ENCODE results near the gene ERCC5. TPM values are rescaled to one million over a fixed set of nuclear protein-coding genes. Genes with fewer than 3 reads are reported as not detected.

The ERCC5 gene
- total RNA-seq, 2 donors from 2014 or later: 38.2 to 40.0 TPM

DNA sequence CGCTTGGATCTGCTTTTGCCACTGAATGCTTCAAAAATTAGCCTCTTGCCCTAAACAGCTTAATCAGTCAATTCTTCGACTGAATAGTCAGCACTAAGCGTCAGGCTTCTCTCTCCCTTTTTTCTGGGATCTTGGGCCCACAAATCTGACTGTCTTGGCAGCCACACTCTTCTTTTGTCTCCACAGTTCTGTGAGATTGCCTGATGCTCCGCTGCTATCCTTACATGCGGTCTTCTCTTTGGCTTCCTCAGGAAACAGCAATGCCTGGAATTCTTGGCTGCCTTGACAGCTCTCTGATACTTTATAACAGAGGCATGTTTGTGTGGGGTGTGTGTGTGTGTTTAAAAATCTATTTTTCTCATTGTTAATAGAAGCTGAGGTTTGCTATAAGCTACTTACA lies 32.6 kb downstream of the ERCC5 start:
- no peak overlapping the region for H3K27ac ChIP-seq
- no peak overlapping the region for H3K4me3 ChIP-seq
- DNase-seq (ENCODE audit: low spot score): no peak
- no peaks in the 10 kb centered on the region for H3K27me3 ChIP-seq
- H3K9me3 ChIP-seq: no peaks in the 10 kb centered on the region
- H3K36me3 ChIP-seq: peaks cover 22% of the 10 kb centered on the region
- TF ChIP-seq, protein P1, sequence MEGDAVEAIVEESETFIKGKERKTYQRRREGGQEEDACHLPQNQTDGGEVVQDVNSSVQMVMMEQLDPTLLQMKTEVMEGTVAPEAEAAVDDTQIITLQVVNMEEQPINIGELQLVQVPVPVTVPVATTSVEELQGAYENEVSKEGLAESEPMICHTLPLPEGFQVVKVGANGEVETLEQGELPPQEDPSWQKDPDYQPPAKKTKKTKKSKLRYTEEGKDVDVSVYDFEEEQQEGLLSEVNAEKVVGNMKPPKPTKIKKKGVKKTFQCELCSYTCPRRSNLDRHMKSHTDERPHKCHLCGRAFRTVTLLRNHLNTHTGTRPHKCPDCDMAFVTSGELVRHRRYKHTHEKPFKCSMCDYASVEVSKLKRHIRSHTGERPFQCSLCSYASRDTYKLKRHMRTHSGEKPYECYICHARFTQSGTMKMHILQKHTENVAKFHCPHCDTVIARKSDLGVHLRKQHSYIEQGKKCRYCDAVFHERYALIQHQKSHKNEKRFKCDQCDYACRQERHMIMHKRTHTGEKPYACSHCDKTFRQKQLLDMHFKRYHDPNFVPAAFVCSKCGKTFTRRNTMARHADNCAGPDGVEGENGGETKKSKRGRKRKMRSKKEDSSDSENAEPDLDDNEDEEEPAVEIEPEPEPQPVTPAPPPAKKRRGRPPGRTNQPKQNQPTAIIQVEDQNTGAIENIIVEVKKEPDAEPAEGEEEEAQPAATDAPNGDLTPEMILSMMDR (IDR thresholded peaks at IDR 0.05): no peak
- no peaks in the 10 kb centered on the region for H3K4me1 ChIP-seq

DNA sequence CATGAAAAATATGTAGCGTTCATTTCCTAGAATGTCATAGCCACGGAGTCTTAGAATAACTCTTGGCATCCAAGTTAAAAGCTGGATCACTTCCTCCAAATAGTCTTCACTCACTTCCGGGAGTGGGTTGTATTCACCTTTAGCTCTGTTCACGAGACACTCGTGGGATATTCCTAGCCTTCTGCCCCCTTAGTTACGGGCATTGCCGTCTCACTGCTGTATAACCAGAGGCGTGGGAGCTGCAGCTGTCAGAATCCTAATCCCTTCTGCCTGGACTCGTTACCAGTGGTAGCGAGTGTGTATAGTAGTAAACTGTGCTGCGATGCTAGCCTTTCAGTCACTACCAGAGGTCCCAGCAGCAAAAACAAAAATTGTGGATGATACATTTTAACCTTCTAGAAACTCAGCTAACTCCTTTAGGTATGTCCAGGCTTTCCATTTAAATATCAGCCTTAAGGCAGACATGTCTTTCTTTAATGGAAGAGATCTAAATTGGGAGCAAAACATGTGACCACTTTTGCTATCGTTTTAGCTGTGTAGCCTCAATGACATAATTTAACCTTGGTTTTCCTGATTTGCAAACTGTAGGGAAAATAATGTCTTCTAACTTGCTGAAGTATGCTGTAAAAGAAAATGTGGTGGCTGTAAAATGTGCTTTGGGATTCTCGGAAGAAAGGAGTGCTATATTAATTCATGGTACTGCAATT lies 34.1 kb downstream of the ERCC5 start:
- peak overlapping the region; percentile 13 for H3K4me3 ChIP-seq

DNA sequence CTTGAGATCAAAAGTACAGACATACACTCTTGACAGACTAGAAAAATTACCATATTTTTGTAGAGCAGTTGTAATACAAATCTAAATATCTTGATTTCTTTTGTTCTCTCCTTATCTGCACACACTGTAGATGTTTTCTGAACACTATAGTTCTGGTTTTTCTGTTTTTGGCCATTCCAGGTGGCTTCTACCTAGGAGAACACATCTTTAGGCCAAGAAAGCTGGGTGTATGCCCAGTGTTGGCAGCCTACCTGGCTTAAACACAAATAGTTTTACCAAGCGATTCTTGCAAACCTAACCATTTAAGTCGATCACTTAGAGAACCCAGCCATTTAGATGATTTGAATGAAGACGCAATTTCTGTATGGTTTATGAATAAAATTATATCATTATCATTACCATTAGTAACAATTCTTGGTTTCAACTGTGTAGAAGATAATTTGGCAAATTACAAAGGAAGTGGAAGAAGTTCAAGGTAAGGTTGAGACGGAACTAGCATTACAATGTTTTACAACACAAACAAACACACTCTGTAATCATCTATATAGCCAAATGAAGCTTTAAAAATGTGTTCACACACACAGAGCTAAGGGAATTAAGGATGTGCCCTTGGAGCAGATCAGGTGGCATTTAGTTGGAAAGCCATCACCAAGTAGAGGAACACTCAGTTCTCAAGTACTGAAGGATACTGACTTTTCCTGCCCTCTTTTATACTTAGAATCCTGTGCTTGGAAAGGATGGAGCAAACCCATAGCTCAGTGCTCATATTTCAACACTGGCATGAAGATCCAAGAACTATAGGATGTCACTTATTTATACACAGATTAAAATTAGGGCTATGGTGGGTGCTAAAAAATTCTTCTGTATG lies 36.2 kb downstream of the ERCC5 start:
- H3K4me3 ChIP-seq: no peak overlapping the region
- no peaks in the 10 kb centered on the region for H3K36me3 ChIP-seq
- TF ChIP-seq, protein P1 (IDR thresholded peaks at IDR 0.05): no peak
- H3K27ac ChIP-seq: no peak overlapping the region
- H3K4me1 ChIP-seq: no peaks in the 10 kb centered on the region
- H3K27me3 ChIP-seq: no peaks in the 10 kb centered on the region
- no peak for DNase-seq (ENCODE audit: low spot score)
- no peaks in the 10 kb centered on the region for H3K9me3 ChIP-seq

More for the DNA sequence above, 34.1 kb downstream of the ERCC5 start:
- Histone ChIP-seq H3K27ac (peak overlapping the region; percentile 22 to 62), H3K9me3 (no peaks in the 10 kb centered on the region), H3K36me3 (peaks cover 14% of the 10 kb centered on the region), H3K4me1 (no peaks in the 10 kb centered on the region), H3K27me3 (no peaks in the 10 kb centered on the region)
- no peak for DNase-seq (ENCODE audit: low spot score)
- TF ChIP-seq, protein P1 (IDR thresholded peaks at IDR 0.05): no peak

GRCh38 chr13:102892503-102892902 lies 46.7 kb downstream of the ERCC5 start:
- no peaks in the 10 kb centered on the region for H3K9me3 ChIP-seq
- TF ChIP-seq, protein P1 (IDR thresholded peaks at IDR 0.05): no peak
- H3K27ac ChIP-seq: no peak overlapping the region
- DNase-seq (ENCODE audit: low spot score): no peak
- H3K36me3 ChIP-seq: no peaks in the 10 kb centered on the region
- H3K4me3 ChIP-seq: no peak overlapping the region
- no peaks in the 10 kb centered on the region for H3K27me3 ChIP-seq
- H3K4me1 ChIP-seq: no peaks in the 10 kb centered on the region

GRCh38 chr13:102897371-102898138 lies 51.7 kb downstream of the ERCC5 start:
- no peaks in the 10 kb centered on the region for H3K27me3 ChIP-seq
- peak overlapping the region in 1 of 2 donors; percentile 21 for H3K27ac ChIP-seq
- H3K36me3 ChIP-seq: no peaks in the 10 kb centered on the region
- no peaks in the 10 kb centered on the region for H3K9me3 ChIP-seq
- H3K4me3 ChIP-seq: no peak overlapping the region
- peaks cover 0 to 7% of the 10 kb centered on the region in 2 donors for H3K4me1 ChIP-seq
- TF ChIP-seq, protein P1 (IDR thresholded peaks at IDR 0.05): no peak
- DNase-seq (ENCODE audit: low spot score): no peak

Measured in right atrium auricular region (tissue), 2 donors.